ENCODE results near the gene RIMBP2.

RIMBP2 gene

GRCh38 chr12:130474599-130475269 lies 241.4 kb downstream of the RIMBP2 start:
- Histone ChIP-seq H3K4me1 (ENCODE audit: control insufficient read depth, insufficient read depth, low read length, poor library complexity, severe bottlenecking) (no peaks in the 10 kb centered on the region), H3K9me3 (ENCODE audit: control insufficient read depth, low read length) (no peaks in the 10 kb centered on the region), H3K36me3 (ENCODE audit: control insufficient read depth, insufficient read depth, low read length) (no peaks in the 10 kb centered on the region), H3K27ac (ENCODE audit: low read depth, low read length, severe bottlenecking) (no peak overlapping the region), H3K4me3 (ENCODE audit: extremely low read depth, insufficient read depth, low read length, poor library complexity, severe bottlenecking) (no peak overlapping the region)
- WGBS, 2 experiments (ENCODE audit: insufficient coverage in 2 of 2): 88 to 94% methylated on average over 25 to 27 of the region's 27 CpGs

- Histone ChIP-seq H3K9me3 (ENCODE audit: control insufficient read depth, low read length) (no peaks in the 10 kb centered on the region), H3K27ac (ENCODE audit: low read depth, low read length, severe bottlenecking) (no peak overlapping the region), H3K4me1 (ENCODE audit: control insufficient read depth, insufficient read depth, low read length, poor library complexity, severe bottlenecking) (no peaks in the 10 kb centered on the region), H3K4me3 (ENCODE audit: extremely low read depth, insufficient read depth, low read length, poor library complexity, severe bottlenecking) (no peak overlapping the region), H3K36me3 (ENCODE audit: control insufficient read depth, insufficient read depth, low read length) (no peaks in the 10 kb centered on the region)
- 82 to 83% methylated on average over 16 to 17 of the region's 17 CpGs for WGBS, 2 experiments (ENCODE audit: insufficient coverage in 2 of 2)
Observed at GRCh38 chr12:130473266-130473665, 242.8 kb downstream of the RIMBP2 start.

- WGBS, 2 experiments (ENCODE audit: insufficient coverage in 2 of 2): 88 to 91% methylated on average over 4 to 6 of the region's 6 CpGs
- Histone ChIP-seq H3K9me3 (ENCODE audit: control insufficient read depth, low read length) (no peaks in the 10 kb centered on the region), H3K4me3 (ENCODE audit: extremely low read depth, insufficient read depth, low read length, poor library complexity, severe bottlenecking) (no peak overlapping the region), H3K27ac (ENCODE audit: low read depth, low read length, severe bottlenecking) (no peak overlapping the region), H3K4me1 (ENCODE audit: control insufficient read depth, insufficient read depth, low read length, poor library complexity, severe bottlenecking) (no peaks in the 10 kb centered on the region), H3K36me3 (ENCODE audit: control insufficient read depth, insufficient read depth, low read length) (no peaks in the 10 kb centered on the region)
Observed at GRCh38 chr12:130470969-130471368, 245.1 kb downstream of the RIMBP2 start.

- no peaks in the 10 kb centered on the region for H3K4me1 ChIP-seq (ENCODE audit: control insufficient read depth, insufficient read depth, low read length, poor library complexity, severe bottlenecking)
- no peaks in the 10 kb centered on the region for H3K36me3 ChIP-seq (ENCODE audit: control insufficient read depth, insufficient read depth, low read length)
- H3K9me3 ChIP-seq (ENCODE audit: control insufficient read depth, low read length): no peaks in the 10 kb centered on the region
- no peak overlapping the region for H3K4me3 ChIP-seq (ENCODE audit: extremely low read depth, insufficient read depth, low read length, poor library complexity, severe bottlenecking)
- WGBS, 2 experiments (ENCODE audit: insufficient coverage in 2 of 2): 90 to 100% methylated on average over 2 to 6 of the region's 7 CpGs
- no peak overlapping the region for H3K27ac ChIP-seq (ENCODE audit: low read depth, low read length, severe bottlenecking)
Observed at GRCh38 chr12:130469552-130469951, 246.5 kb downstream of the RIMBP2 start.

GRCh38 chr12:130468700-130469245 lies 247.3 kb downstream of the RIMBP2 start:
- Histone ChIP-seq H3K36me3 (ENCODE audit: control insufficient read depth, insufficient read depth, low read length) (no peaks in the 10 kb centered on the region), H3K9me3 (ENCODE audit: control insufficient read depth, low read length) (no peaks in the 10 kb centered on the region), H3K27ac (ENCODE audit: low read depth, low read length, severe bottlenecking) (no peak overlapping the region), H3K4me1 (ENCODE audit: control insufficient read depth, insufficient read depth, low read length, poor library complexity, severe bottlenecking) (no peaks in the 10 kb centered on the region), H3K4me3 (ENCODE audit: extremely low read depth, insufficient read depth, low read length, poor library complexity, severe bottlenecking) (no peak overlapping the region)
- 94% methylated on average over 19 to 23 of the region's 24 CpGs for WGBS, 2 experiments (ENCODE audit: insufficient coverage in 2 of 2)

- no peaks in the 10 kb centered on the region for H3K36me3 ChIP-seq (ENCODE audit: control insufficient read depth, insufficient read depth, low read length)
- H3K9me3 ChIP-seq (ENCODE audit: control insufficient read depth, low read length): no peaks in the 10 kb centered on the region
- no peaks in the 10 kb centered on the region for H3K4me1 ChIP-seq (ENCODE audit: control insufficient read depth, insufficient read depth, low read length, poor library complexity, severe bottlenecking)
- no peak overlapping the region for H3K4me3 ChIP-seq (ENCODE audit: extremely low read depth, insufficient read depth, low read length, poor library complexity, severe bottlenecking)
- no peak overlapping the region for H3K27ac ChIP-seq (ENCODE audit: low read depth, low read length, severe bottlenecking)
- 93 to 99% methylated on average over 8 of the region's 9 CpGs for WGBS, 2 experiments (ENCODE audit: insufficient coverage in 2 of 2)
Observed at GRCh38 chr12:130468186-130468585, 247.9 kb downstream of the RIMBP2 start.

- H3K4me3 ChIP-seq (ENCODE audit: extremely low read depth, insufficient read depth, low read length, poor library complexity, severe bottlenecking): no peak overlapping the region
- no peaks in the 10 kb centered on the region for H3K9me3 ChIP-seq (ENCODE audit: control insufficient read depth, low read length)
- H3K36me3 ChIP-seq (ENCODE audit: control insufficient read depth, insufficient read depth, low read length): no peaks in the 10 kb centered on the region
- no peak overlapping the region for H3K27ac ChIP-seq (ENCODE audit: low read depth, low read length, severe bottlenecking)
- WGBS, 2 experiments (ENCODE audit: insufficient coverage in 2 of 2): 86 to 97% methylated on average over 8 to 10 of the region's 10 CpGs
- no peaks in the 10 kb centered on the region for H3K4me1 ChIP-seq (ENCODE audit: control insufficient read depth, insufficient read depth, low read length, poor library complexity, severe bottlenecking)
Observed at GRCh38 chr12:130465626-130466025, 250.5 kb downstream of the RIMBP2 start.

- no peaks in the 10 kb centered on the region for H3K9me3 ChIP-seq (ENCODE audit: control insufficient read depth, low read length)
- no peaks in the 10 kb centered on the region for H3K4me1 ChIP-seq (ENCODE audit: control insufficient read depth, insufficient read depth, low read length, poor library complexity, severe bottlenecking)
- H3K36me3 ChIP-seq (ENCODE audit: control insufficient read depth, insufficient read depth, low read length): no peaks in the 10 kb centered on the region
- WGBS, 2 experiments (ENCODE audit: insufficient coverage in 2 of 2): 88 to 96% methylated on average over 12 to 13 of the region's 15 CpGs
- no peak overlapping the region for H3K4me3 ChIP-seq (ENCODE audit: extremely low read depth, insufficient read depth, low read length, poor library complexity, severe bottlenecking)
- no peak overlapping the region for H3K27ac ChIP-seq (ENCODE audit: low read depth, low read length, severe bottlenecking)
Observed at GRCh38 chr12:130465046-130465445, 251.1 kb downstream of the RIMBP2 start.

GRCh38 chr12:130463818-130464670 lies 252.1 kb downstream of the RIMBP2 start:
- Histone ChIP-seq H3K9me3 (ENCODE audit: control insufficient read depth, low read length) (no peaks in the 10 kb centered on the region), H3K4me3 (ENCODE audit: extremely low read depth, insufficient read depth, low read length, poor library complexity, severe bottlenecking) (no peak overlapping the region), H3K4me1 (ENCODE audit: control insufficient read depth, insufficient read depth, low read length, poor library complexity, severe bottlenecking) (no peaks in the 10 kb centered on the region), H3K36me3 (ENCODE audit: control insufficient read depth, insufficient read depth, low read length) (no peaks in the 10 kb centered on the region), H3K27ac (ENCODE audit: low read depth, low read length, severe bottlenecking) (no peak overlapping the region)
- WGBS, 2 experiments (ENCODE audit: insufficient coverage in 2 of 2): 72 to 75% methylated on average over 16 to 18 of the region's 19 CpGs

- Histone ChIP-seq H3K36me3 (ENCODE audit: control insufficient read depth, insufficient read depth, low read length) (no peaks in the 10 kb centered on the region), H3K4me3 (ENCODE audit: extremely low read depth, insufficient read depth, low read length, poor library complexity, severe bottlenecking) (no peak overlapping the region), H3K27ac (ENCODE audit: low read depth, low read length, severe bottlenecking) (no peak overlapping the region), H3K9me3 (ENCODE audit: control insufficient read depth, low read length) (no peaks in the 10 kb centered on the region), H3K4me1 (ENCODE audit: control insufficient read depth, insufficient read depth, low read length, poor library complexity, severe bottlenecking) (no peaks in the 10 kb centered on the region)
- 86 to 88% methylated on average over 6 to 7 of the region's 9 CpGs for WGBS, 2 experiments (ENCODE audit: insufficient coverage in 2 of 2)
Observed at GRCh38 chr12:130463275-130463658, 252.8 kb downstream of the RIMBP2 start.
